Liver (tissue), 9 donors: ENCODE results near the gene OR10G3. TPM values are rescaled to one million over a fixed set of nuclear protein-coding genes. Genes with fewer than 3 reads are reported as not detected.

Experiments used
- DNase-seq: peaks from one replicate; pipeline ENCODE4 v3.0.0-alpha.2; 2017; ENCODE audit warnings: low spot score
- H3K27ac ChIP-seq, 2 donors: one replicate each; pipeline ENCODE4 v1.7.0; 2013; ENCODE audit warnings: inconsistent platforms in 2 of 2, low read length in 2 of 2, control low read depth in 1 of 2, low read depth in 1 of 2, mild to moderate bottlenecking in 1 of 2
- H3K27me3 ChIP-seq, 4 donors: one replicate each; pipeline versions ENCODE4 v1.6.1 to v1.7.0; 2013; ENCODE audit warnings: low read length in 3 of 4, inconsistent platforms in 1 of 4, mild to moderate bottlenecking in 1 of 4, moderate library complexity in 1 of 4; ENCODE audit not compliant: control insufficient read depth in 4 of 4, insufficient read depth in 4 of 4
- H3K36me3 ChIP-seq, 4 donors: one replicate each; pipeline versions ENCODE4 v1.6.1 to v1.7.0; 2013; ENCODE audit warnings: low read length in 3 of 4, mild to moderate bottlenecking in 3 of 4, low read depth in 1 of 4, moderate library complexity in 1 of 4; ENCODE audit not compliant: control insufficient read depth in 4 of 4, insufficient read depth in 3 of 4
- H3K4me1 ChIP-seq, 4 donors: one replicate each; pipeline versions ENCODE4 v1.6.1 to v1.7.0; 2013; ENCODE audit warnings: low read length in 3 of 4, mild to moderate bottlenecking in 3 of 4, moderate library complexity in 1 of 4; ENCODE audit not compliant: control insufficient read depth in 4 of 4, insufficient read depth in 4 of 4
- H3K4me3 ChIP-seq, 3 donors: one replicate each; pipeline versions ENCODE4 v1.6.1 to v1.7.0; 2013; ENCODE audit warnings: low read length in 3 of 3, control low read depth in 1 of 3, low read depth in 1 of 3, mild to moderate bottlenecking in 1 of 3
- H3K9ac ChIP-seq, 2 donors: one replicate each; pipeline ENCODE4 v1.7.0; 2013; ENCODE audit warnings: low read length in 2 of 2, mild to moderate bottlenecking in 2 of 2, moderate library complexity in 2 of 2, control low read depth in 1 of 2, low read depth in 1 of 2
- H3K9me3 ChIP-seq, 4 donors: one replicate each; pipeline versions ENCODE4 v1.6.1 to v1.7.0; 2013; ENCODE audit warnings: low read length in 3 of 4; ENCODE audit not compliant: control insufficient read depth in 4 of 4
- ATF3 ChIP-seq: IDR thresholded peaks from 2 replicates; pipeline ENCODE4 v1.6.1; 2016; ENCODE audit warnings: antibody characterized with exemption
- CTCF ChIP-seq: fragments of 150-350 bp; IDR thresholded peaks from 2 replicates; pipeline ENCODE4 v1.5.1; 2017; ENCODE audit warnings: improper control_type of control experiment, low read depth, low read length; ENCODE audit not compliant: missing input control
- FOXA1 ChIP-seq: IDR thresholded peaks from 2 replicates; pipeline ENCODE4 v1.6.1; 2016; ENCODE audit warnings: antibody characterized with exemption
- FOXA2 ChIP-seq: IDR thresholded peaks from 2 replicates; pipeline ENCODE4 v1.6.1; 2016; ENCODE audit warnings: antibody characterized with exemption
- GABPA ChIP-seq, 2 donors: IDR thresholded peaks in 1 of 2; conservative IDR thresholded peaks in 1 of 2; 2 replicates each; pipeline ENCODE4 v1.6.1; 2016; ENCODE audit warnings: antibody characterized with exemption in 2 of 2, mild to moderate bottlenecking in 1 of 2, moderate library complexity in 1 of 2
- HNF4A ChIP-seq, 2 donors: conservative IDR thresholded peaks; 2 replicates each; pipeline ENCODE4 v1.6.1; 2016; ENCODE audit warnings: antibody characterized with exemption in 2 of 2, mild to moderate bottlenecking in 2 of 2
- JUND ChIP-seq, 2 donors: IDR thresholded peaks; 2 replicates each; pipeline ENCODE4 v1.6.1; 2016; ENCODE audit warnings: antibody characterized with exemption in 2 of 2
- MAX ChIP-seq: IDR thresholded peaks from 2 replicates; pipeline ENCODE4 v1.6.1; 2016; ENCODE audit warnings: antibody characterized with exemption
- RAD21 ChIP-seq, 2 donors: IDR thresholded peaks; 2 replicates each; pipeline ENCODE4 v1.6.1; 2016; ENCODE audit warnings: antibody characterized with exemption in 2 of 2, mild to moderate bottlenecking in 2 of 2
- REST ChIP-seq: IDR thresholded peaks from 2 replicates; pipeline ENCODE4 v1.6.1; 2016; ENCODE audit warnings: antibody characterized with exemption, mild to moderate bottlenecking
- RXRA ChIP-seq, 2 donors: IDR thresholded peaks; 2 replicates each; pipeline ENCODE4 v1.6.1; 2017 to 2018; ENCODE audit warnings: antibody characterized with exemption in 2 of 2, mild to moderate bottlenecking in 1 of 2
- SP1 ChIP-seq: IDR thresholded peaks from 2 replicates; pipeline ENCODE4 v1.6.1; 2018; ENCODE audit warnings: antibody characterized with exemption, mild to moderate bottlenecking
- YY1 ChIP-seq: IDR thresholded peaks from 2 replicates; pipeline ENCODE4 v1.6.1; 2016; ENCODE audit warnings: antibody characterized with exemption, mild to moderate bottlenecking
- ZBTB33 ChIP-seq: IDR thresholded peaks from 2 replicates; pipeline ENCODE4 v1.6.1; 2016; ENCODE audit warnings: antibody characterized with exemption
- WGBS: extraction: QIAGEN DNeasy Blood & Tissue Kit; methylation state at CpG from one replicate; pipeline ENCODE4 v1.1.7; 2013; 5-methylcytosine and 5-hydroxymethylcytosine counted together
- polyA plus RNA-seq, 2 donors: library from polyadenylated mRNA; stranded (reverse) in 1 of 2; unstranded in 1 of 2; fragments of 200-250 nt in 1 of 2; fragments of >200 nt in 1 of 2; fragmentation: Nextera tagmentation in 1 of 2; extraction: Ambion mirVana in 1 of 2; gene quantifications; one replicate each; pipeline versions ENCODE4 v1.2.1 to v1.2.3, GENCODE V29; 2013 to 2015
- total RNA-seq, 2 donors: library from RNA; depleted of rRNA; stranded (reverse); fragments of >200 nt; gene quantifications; one replicate each; pipeline ENCODE4 v1.2.3, GENCODE V29; 2014
- donor health status: healthy.
- donor health status: healthy.
- donor health status: healthy.
- donor health status: healthy.
- donor health status: healthy.

The OR10G3 gene
- total and polyA plus RNA-seq, 4 donors: not detected

GRCh38 chr14:21537090-21537424 is 42.8 kb downstream of the OR10G3 start:
- peaks cover 0 to 3% (median 0%) of the 10 kb centered on the region in 4 donors for H3K9me3 ChIP-seq
- no peak for TF ChIP-seq FOXA2
- TF ChIP-seq ZBTB33: no peak
- no peak for TF ChIP-seq RAD21 (IDR thresholded peaks at IDR 0.05)
- TF ChIP-seq RXRA (IDR thresholded peaks at IDR 0.05): no peak
- peaks cover 0 to 13% (median 2%) of the 10 kb centered on the region in 4 donors for H3K27me3 ChIP-seq
- no peaks in the 10 kb centered on the region for H3K36me3 ChIP-seq
- H3K4me1 ChIP-seq: peaks cover 0 to 2% (median 0%) of the 10 kb centered on the region in 4 donors
- no peak overlapping the region for H3K27ac ChIP-seq
- WGBS: 41% methylated on average over 3 of the region's 3 CpGs
- no peak overlapping the region for H3K4me3 ChIP-seq
- no peak for DNase-seq
- no peak overlapping the region for H3K9ac ChIP-seq

GRCh38 chr14:21536418-21537089 is 43.3 kb downstream of the OR10G3 start:
- TF ChIP-seq REST (no peak), FOXA1 (no peak), JUND (IDR thresholded peaks at IDR 0.05) (no peak), SP1 (no peak), CTCF (no peak), RAD21 (IDR thresholded peaks at IDR 0.05) (no peak), YY1 (no peak), MAX (no peak), GABPA (IDR thresholded peaks at IDR 0.05 in 1 of 2, conservative IDR thresholded peaks at IDR 0.05 in 1 of 2) (no peak), ATF3 (no peak), HNF4A (conservative IDR thresholded peaks at IDR 0.05) (no peak)
- Histone ChIP-seq H3K27ac (no peak overlapping the region), H3K36me3 (no peaks in the 10 kb centered on the region), H3K4me1 (peaks cover 0 to 2% (median 0%) of the 10 kb centered on the region in 4 donors), H3K4me3 (no peak overlapping the region), H3K9ac (no peak overlapping the region), H3K27me3 (peaks cover 0 to 13% (median 2%) of the 10 kb centered on the region in 4 donors), H3K9me3 (peaks cover 0 to 3% (median 0%) of the 10 kb centered on the region in 4 donors)
- no peak for DNase-seq
- 9% methylated on average over 25 of the region's 25 CpGs for WGBS
